Gastroesophageal sphincter (tissue), 3 donors: Measurements from ENCODE around the gene GNE.

Experiments used
- CTCF ChIP-seq, 4 experiments: fragments of 200-600 bp in 2 of 4; fragments of 450-650 bp in 2 of 4; sonication (generic) in 1 of 4; IDR thresholded peaks; one replicate each; pipeline ENCODE4 v1.5.1; 2017 to 2019; ENCODE audit warnings: antibody characterized with exemption in 4 of 4, mild to moderate bottlenecking in 2 of 4, moderate library complexity in 2 of 4
- POLR2A ChIP-seq, 2 donors: fragments of 450-650 bp; IDR thresholded peaks; one replicate each; pipeline ENCODE4 v1.6.1; 2017; ENCODE audit warnings: antibody characterized with exemption in 2 of 2, mild to moderate bottlenecking in 2 of 2, moderate library complexity in 1 of 2
- POLR2AphosphoS5 ChIP-seq: sonication (generic); formaldehyde crosslinking; IDR thresholded peaks from one replicate; pipeline ENCODE4 v1.6.1; 2017; ENCODE audit warnings: antibody characterized with exemption

DNA sequence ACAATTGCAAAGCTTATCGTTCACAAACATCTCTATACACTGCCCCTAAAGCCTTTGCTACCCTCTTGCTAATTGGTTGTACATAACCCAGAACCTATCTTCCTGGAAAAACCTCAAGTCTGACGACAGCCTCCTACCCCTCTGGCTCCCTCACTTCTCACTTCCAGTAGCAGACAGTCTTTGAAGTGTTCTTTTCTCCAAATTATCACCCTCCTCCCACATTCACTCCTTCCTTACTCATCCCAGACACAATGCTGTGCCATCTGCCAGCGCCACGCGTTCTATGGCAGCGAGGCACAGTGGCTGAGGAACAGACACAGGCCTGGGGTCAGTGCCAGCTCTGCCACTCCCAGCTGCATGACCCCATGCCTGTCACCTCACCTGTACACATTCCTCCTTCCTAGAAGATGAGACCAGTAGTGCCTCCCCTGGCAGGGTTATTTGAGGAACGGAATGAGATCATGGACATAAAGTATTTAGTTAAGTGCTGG lies 39.8 kb downstream of the GNE start:
- no peak for TF ChIP-seq CTCF (IDR thresholded peaks at IDR 0.05)
- no peak for TF ChIP-seq POLR2A (IDR thresholded peaks at IDR 0.05)
- TF ChIP-seq POLR2AphosphoS5: no peak
